Right atrium auricular region (tissue), 2 donors: Measurements from ENCODE around the gene OR5AR1. TPM values are rescaled to one million over a fixed set of nuclear protein-coding genes. Genes with fewer than 3 reads are reported as not detected.

ENCODE experiments used
- DNase-seq: peaks from one replicate; pipeline ENCODE4 v3.0.0-alpha.2; 2019; ENCODE audit warnings: low spot score
- H3K27ac ChIP-seq, 2 donors: fragments of 200-600 bp; sonication (generic); 1 replicate in 1 of 2; 2 replicates in 1 of 2; pipeline ENCODE4 v1.5.1; 2016 to 2019
- H3K27me3 ChIP-seq, 2 donors: fragments of 200-600 bp; sonication (generic); one replicate each; pipeline versions ENCODE4 v1.5.1 to v1.6.0; 2017 to 2019
- H3K36me3 ChIP-seq: fragments of 200-600 bp; sonication (generic); one replicate; pipeline ENCODE4 v1.5.1; 2016
- H3K4me1 ChIP-seq, 2 donors: fragments of 200-600 bp; sonication (generic); one replicate each; pipeline versions ENCODE4 v1.5.1 to v1.6.0; 2017 to 2019
- H3K4me3 ChIP-seq, 2 donors: fragments of 200-600 bp; sonication (generic); 1 replicate in 1 of 2; 2 replicates in 1 of 2; pipeline ENCODE4 v1.5.1; 2017 to 2019; ENCODE audit warnings: mild to moderate bottlenecking in 1 of 2, moderate library complexity in 1 of 2
- H3K9me3 ChIP-seq, 2 donors: fragments of 200-600 bp; sonication (generic); one replicate each; pipeline ENCODE4 v1.5.1; 2019
- CTCF ChIP-seq, 2 donors: fragments of 200-600 bp; sonication (generic); IDR thresholded peaks; one replicate each; pipeline ENCODE4 v1.5.1; 2019; ENCODE audit warnings: antibody characterized with exemption in 2 of 2
- total RNA-seq, 2 donors: library from RNA; depleted of rRNA; stranded (reverse); fragments of >200 nt; gene quantifications; one replicate each; pipeline ENCODE4 v1.1.0, GENCODE V29; 2016

The OR5AR1 gene
- total RNA-seq: not detected

DNA sequence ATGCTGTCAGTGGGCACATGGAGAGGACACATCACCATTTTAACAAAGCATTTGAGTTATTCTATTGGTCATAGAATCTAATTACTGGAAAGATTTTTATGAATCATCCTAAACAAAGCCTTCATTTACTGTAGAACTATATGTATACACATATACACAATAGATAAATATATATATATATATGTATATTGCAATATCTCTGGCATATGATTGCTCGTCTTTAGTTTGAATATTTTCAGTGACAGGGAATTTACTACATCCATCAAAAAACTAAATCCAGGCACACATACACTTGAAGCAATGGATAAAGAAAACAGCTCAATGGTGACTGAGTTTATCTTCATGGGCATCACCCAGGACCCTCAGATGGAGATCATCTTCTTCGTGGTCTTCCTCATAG lies at the start of gene OR5AR1:
OR5AR1 (plus strand) TSS at position 301 of the 400 bp plus-strand sequence; CDS start at position 301, 0 bp downstream.
- Histone ChIP-seq H3K4me3 (no peak within 1 kb of the TSS), H3K9me3 (peaks cover 0 to 3% of the 10 kb centered on the region in 2 donors), H3K4me1 (no peaks in the 10 kb centered on the region), H3K27ac (no peak within 1 kb of the TSS), H3K27me3 (no peaks in the 10 kb centered on the region), H3K36me3 (no peaks in the 10 kb centered on the region)
- TF ChIP-seq CTCF (IDR thresholded peaks at IDR 0.05): no peak
- DNase-seq: no peak

DNA sequence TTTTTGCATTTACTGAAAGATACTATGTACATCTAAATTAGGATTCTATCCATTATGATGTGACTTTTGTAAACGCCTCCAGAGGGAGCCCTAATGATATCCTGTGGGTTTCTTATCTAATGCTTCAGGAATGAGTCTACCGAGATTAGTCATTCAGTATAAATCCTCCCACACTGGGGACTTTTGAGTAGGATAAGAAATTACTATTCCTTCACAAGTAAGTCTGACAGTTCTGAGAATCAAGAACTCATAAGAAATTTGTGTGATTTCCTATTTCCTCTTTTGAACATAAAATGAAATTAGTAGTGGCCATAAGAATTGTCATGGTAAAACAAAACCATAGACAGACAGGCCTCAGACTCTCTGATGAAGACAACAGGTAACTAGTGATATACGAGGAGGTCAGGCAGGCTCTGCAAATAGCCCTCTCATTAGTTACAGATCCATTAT lies 38.8 kb upstream of the OR5AR1 start:
- no peak for DNase-seq
- Histone ChIP-seq H3K9me3 (no peaks in the 10 kb centered on the region), H3K36me3 (no peaks in the 10 kb centered on the region), H3K27ac (no peak overlapping the region), H3K27me3 (no peaks in the 10 kb centered on the region), H3K4me1 (no peaks in the 10 kb centered on the region), H3K4me3 (no peak overlapping the region)
- peak in 1 of 2 donors; percentile 46 for TF ChIP-seq CTCF (IDR thresholded peaks at IDR 0.05)

DNA sequence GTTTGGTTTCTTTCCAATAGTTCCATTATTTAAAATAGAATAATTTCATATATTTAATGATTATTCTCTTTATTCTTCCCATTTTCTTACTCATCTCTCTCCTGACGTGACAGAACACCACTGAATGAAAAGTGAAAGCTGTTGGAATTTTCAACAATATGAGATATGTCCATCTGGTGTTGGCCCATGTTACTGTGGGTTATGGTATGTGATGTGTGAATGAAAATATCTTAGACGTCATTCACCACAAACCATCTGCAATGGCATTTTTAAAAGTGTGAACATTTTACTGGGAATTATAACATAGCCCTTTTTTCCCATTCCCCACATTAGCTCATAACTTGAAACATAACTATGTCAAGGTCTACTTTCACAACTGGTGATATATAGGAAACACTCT lies 37.5 kb upstream of the OR5AR1 start:
- H3K4me3 ChIP-seq: no peak overlapping the region
- H3K36me3 ChIP-seq: no peaks in the 10 kb centered on the region
- DNase-seq: no peak
- no peaks in the 10 kb centered on the region for H3K4me1 ChIP-seq
- no peak for TF ChIP-seq CTCF (IDR thresholded peaks at IDR 0.05)
- H3K9me3 ChIP-seq: no peaks in the 10 kb centered on the region
- H3K27me3 ChIP-seq: no peaks in the 10 kb centered on the region
- no peak overlapping the region for H3K27ac ChIP-seq

- no peaks in the 10 kb centered on the region for H3K9me3 ChIP-seq
- no peaks in the 10 kb centered on the region for H3K36me3 ChIP-seq
- no peak for TF ChIP-seq CTCF (IDR thresholded peaks at IDR 0.05)
- H3K27me3 ChIP-seq: no peaks in the 10 kb centered on the region
- DNase-seq: no peak
- H3K4me1 ChIP-seq: no peaks in the 10 kb centered on the region
- H3K4me3 ChIP-seq: no peak overlapping the region
- no peak overlapping the region for H3K27ac ChIP-seq
These were observed 31.2 kb upstream of the OR5AR1 start for GRCh38 chr11:56632329-56632728.

DNA sequence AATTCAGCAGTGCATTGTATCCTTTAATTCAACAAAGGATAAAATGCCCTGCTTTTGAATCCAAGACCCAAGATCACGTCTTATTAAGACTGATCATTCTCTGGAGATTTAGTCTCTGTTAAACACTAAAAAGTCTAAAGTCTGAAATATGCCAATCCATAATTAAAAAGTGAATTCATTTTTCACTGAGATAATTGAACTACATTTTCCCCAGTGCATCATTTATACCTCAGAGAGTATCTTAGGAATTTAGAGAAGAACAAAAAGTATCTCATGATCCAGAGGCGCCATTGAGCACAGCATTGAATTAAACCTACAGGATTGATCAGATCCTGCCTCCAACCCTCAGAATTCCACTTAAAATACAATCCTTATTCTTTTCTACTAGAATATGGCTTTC lies 26.6 kb upstream of the OR5AR1 start:
- DNase-seq: no peak
- Histone ChIP-seq H3K27me3 (no peaks in the 10 kb centered on the region), H3K4me1 (no peaks in the 10 kb centered on the region), H3K27ac (no peak overlapping the region), H3K9me3 (no peaks in the 10 kb centered on the region), H3K4me3 (no peak overlapping the region), H3K36me3 (no peaks in the 10 kb centered on the region)
- TF ChIP-seq CTCF (IDR thresholded peaks at IDR 0.05): no peak

- DNase-seq: no peak
- no peaks in the 10 kb centered on the region for H3K27me3 ChIP-seq
- H3K4me3 ChIP-seq: no peak overlapping the region
- no peak overlapping the region for H3K27ac ChIP-seq
- no peaks in the 10 kb centered on the region for H3K4me1 ChIP-seq
- no peaks in the 10 kb centered on the region for H3K9me3 ChIP-seq
- TF ChIP-seq CTCF (IDR thresholded peaks at IDR 0.05): no peak
- H3K36me3 ChIP-seq: no peaks in the 10 kb centered on the region
These were observed 26.0 kb upstream of the OR5AR1 start for GRCh38 chr11:56637500-56637899.
